GM12872 (cell line): ENCODE measurements around the gene JUP.

Experiments
- CTCF ChIP-seq: IDR thresholded peaks from 3 replicates; pipeline ENCODE4 v1.5.1; 2011; ENCODE audit warnings: low read depth, mild to moderate bottlenecking, low read length, moderate library complexity; ENCODE audit not compliant: insufficient read depth

The JUP gene

DNA sequence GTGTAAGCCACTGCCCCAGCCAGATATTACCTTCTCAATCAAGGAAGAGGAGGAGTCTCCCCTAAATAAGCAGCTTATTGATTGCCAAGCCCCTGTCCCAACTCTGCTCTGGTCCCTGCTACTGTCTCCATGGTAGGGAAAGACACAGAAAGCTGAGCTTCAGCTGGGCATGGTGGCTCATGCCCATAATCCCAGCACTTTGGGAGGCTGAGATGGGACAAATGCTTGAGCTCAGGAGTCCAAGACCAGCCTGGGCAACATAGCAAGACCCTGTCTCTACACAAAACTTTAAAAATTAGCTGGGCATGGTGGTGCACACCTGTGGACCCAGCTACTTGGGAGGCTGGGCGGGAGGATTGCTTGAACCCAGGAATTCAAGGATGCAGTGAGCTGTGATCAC is 6.6 kb downstream of the JUP start:
- no peak for TF ChIP-seq CTCF

DNA sequence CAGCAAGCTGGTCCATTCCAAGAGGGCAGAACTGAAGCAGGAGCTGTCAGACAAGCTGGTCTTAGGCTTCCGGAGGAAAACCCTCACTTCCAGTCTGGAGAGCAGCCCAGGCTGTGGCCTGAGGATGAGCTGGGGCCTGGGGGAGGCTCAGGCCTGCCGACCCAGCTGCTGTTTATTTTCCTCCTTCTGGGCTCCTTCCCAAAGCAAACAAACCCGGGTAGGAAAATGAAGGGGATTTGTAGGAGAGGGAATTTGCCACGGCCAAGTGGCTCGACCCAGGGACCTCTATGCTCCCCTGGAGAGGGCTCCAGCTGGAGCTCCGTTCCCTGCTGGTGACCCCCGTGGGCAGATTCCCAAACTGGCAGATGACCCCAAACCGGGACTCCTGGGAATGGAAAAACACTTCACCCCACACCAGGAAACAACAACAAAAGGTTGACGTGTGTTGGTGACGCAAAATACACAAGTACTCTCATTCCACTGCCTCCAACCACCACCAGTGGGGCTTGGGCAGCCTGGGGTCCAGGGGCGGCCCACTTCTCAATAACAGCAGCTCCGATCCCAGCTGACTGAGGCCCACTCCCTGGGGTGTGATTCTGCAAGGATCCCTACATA is 8.8 kb downstream of the JUP start:
- no peak for TF ChIP-seq CTCF

- no peak for TF ChIP-seq CTCF
Observed at GRCh38 chr17:41777157-41777573, 9.3 kb downstream of the JUP start.

GRCh38 chr17:41775394-41776226 is 10.9 kb downstream of the JUP start:
- TF ChIP-seq CTCF: no peak

GRCh38 chr17:41773731-41774193 is 12.7 kb downstream of the JUP start:
- TF ChIP-seq CTCF: no peak

DNA sequence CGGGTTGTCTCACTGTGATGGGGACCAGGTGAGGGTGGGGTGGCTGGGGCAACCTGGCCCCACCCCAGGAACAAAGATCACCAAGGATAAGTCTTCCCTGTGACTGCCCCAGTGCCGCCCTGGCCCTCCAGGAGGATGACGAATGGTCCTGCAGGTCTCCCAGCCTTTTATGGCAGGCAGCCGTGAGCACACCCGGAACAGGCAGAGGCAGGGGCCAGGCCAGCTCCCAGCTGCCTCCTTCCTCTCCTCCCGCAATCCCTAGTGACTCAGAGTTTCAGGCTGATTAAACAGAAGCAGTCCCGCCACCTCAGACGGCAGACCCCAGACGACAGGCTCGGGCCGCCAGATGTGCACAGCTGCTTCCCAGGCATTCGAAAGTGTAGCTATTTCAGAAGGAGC is 13.3 kb downstream of the JUP start:
- no peak for TF ChIP-seq CTCF

GRCh38 chr17:41772586-41773189 is 13.8 kb downstream of the JUP start:
- TF ChIP-seq CTCF: no peak
